WTC11 (cell line): ENCODE data around the gene ZNF487.
"Not testable (repeated sequence)": the region's sequence is repeated elsewhere in the genome, so short reads cannot be mapped to it uniquely, and the experiment has no call there.

Experiments
- CREM ChIP-seq: sonication (generic); formaldehyde crosslinking; IDR thresholded peaks from 2 replicates; pipeline ENCODE4 v1.8.1; 2022; ENCODE audit warnings: mild to moderate bottlenecking, missing genetic modification reagents, moderate library complexity
- CTCF ChIP-seq: fragments of 200-600 bp; IDR thresholded peaks from 2 replicates; pipeline ENCODE4 v1.8.0; 2022; ENCODE audit warnings: antibody characterized with exemption
- FOXJ3 ChIP-seq: sonication (generic); formaldehyde crosslinking; IDR thresholded peaks from 2 replicates; pipeline ENCODE4 v1.9.0; 2021; ENCODE audit warnings: missing genetic modification reagents, mild to moderate bottlenecking, borderline replicate concordance
- FOXK1 ChIP-seq: sonication (generic); formaldehyde crosslinking; IDR thresholded peaks from 2 replicates; pipeline ENCODE4 v1.8.0; 2022; ENCODE audit warnings: mild to moderate bottlenecking, moderate library complexity, missing genetic modification reagents
- MAX ChIP-seq: sonication (generic); formaldehyde crosslinking; IDR thresholded peaks from 2 replicates; pipeline ENCODE4 v1.8.0; 2022; ENCODE audit warnings: mild to moderate bottlenecking, missing genetic modification reagents
- PRDM15 ChIP-seq: sonication (generic); formaldehyde crosslinking; IDR thresholded peaks from 2 replicates; pipeline ENCODE4 v1.8.0; 2022; ENCODE audit warnings: missing genetic modification reagents
- ZNF138 ChIP-seq: sonication (generic); formaldehyde crosslinking; conservative IDR thresholded peaks from 2 replicates; pipeline ENCODE4 v1.8.1; 2022; ENCODE audit warnings: mild to moderate bottlenecking, moderate library complexity, missing genetic modification reagents

GRCh38 chr10:43421944-43422343, 15.0 kb upstream of the ZNF487 start:
- TF ChIP-seq CTCF; CREM; FOXJ3 (CRISPR knock-in tag); FOXK1 (CRISPR knock-in tag); MAX (CRISPR knock-in tag); PRDM15 (CRISPR knock-in tag); ZNF138 (CRISPR knock-in tag): not testable (repeated sequence)
